IMR-90 (cell line): ENCODE results near the gene ROBO3. TPM values are rescaled to one million over a fixed set of nuclear protein-coding genes. Genes with fewer than 3 reads are reported as not detected.

ENCODE experiments used
- ATAC-seq: fragments of 200-7000 bp; cut with Tn5 transposase; 2 replicates; pipeline ENCODE4 v1.9.1; 2020; ENCODE audit warnings: low read depth, mild to moderate bottlenecking, moderate library complexity
- BruUV-seq: library from RNA; stranded (reverse); fragments of 400-500 nt; replicated peaks from 2 replicates; lab custom pipeline; 2021; lab: Mats Ljungman, UMichigan
- CTCF ChIA-PET: fragments of 300-600 bp; formaldehyde crosslinking; extraction: SDS; loops from one replicate; lab custom pipeline; 2021; ENCODE audit warnings: antibody characterized with exemption; lab: Yijun Ruan, JAX
- POLR2A ChIA-PET: fragments of 300-600 bp; sonication (Branson Sonifier 250); formaldehyde crosslinking; loops from one replicate; lab custom pipeline; 2022; ENCODE audit warnings: antibody characterized with exemption; ENCODE audit not compliant: unreplicated experiment; lab: Charles Lee
- DNase-seq: peaks from one replicate; pipeline ENCODE4 v3.0.0; 2013
- H2AFZ ChIP-seq: replicated peaks from 2 replicates; pipeline ENCODE3; 2013; ENCODE audit warnings: low read length, mild to moderate bottlenecking; ENCODE audit not compliant: poor library complexity
- H2AK5ac ChIP-seq: 2 replicates; pipeline ENCODE4 v1.6.1; 2013; ENCODE audit warnings: low read depth, low read length, inconsistent platforms
- H2AK9ac ChIP-seq: replicated peaks from 2 replicates; pipeline ENCODE3; 2013; ENCODE audit warnings: mild to moderate bottlenecking, low read depth, low read length, moderate library complexity; ENCODE audit not compliant: poor library complexity
- H2BK120ac ChIP-seq: 2 replicates; pipeline ENCODE4 v1.6.1; 2013; ENCODE audit warnings: low read depth, low read length, inconsistent platforms
- H2BK15ac ChIP-seq: 3 replicates; pipeline ENCODE4 v1.6.1; 2013; ENCODE audit warnings: low read depth, low read length, inconsistent platforms
- H2BK20ac ChIP-seq: 2 replicates; pipeline ENCODE4 v1.6.1; 2013; ENCODE audit warnings: low read depth, mild to moderate bottlenecking, inconsistent platforms, low read length, moderate library complexity
- H2BK5ac ChIP-seq: 2 replicates; pipeline ENCODE4 v1.6.1; 2013; ENCODE audit warnings: mild to moderate bottlenecking, low read depth, low read length, inconsistent platforms; ENCODE audit not compliant: poor library complexity, severe bottlenecking
- H3K14ac ChIP-seq: replicated peaks from 2 replicates; pipeline ENCODE4 v1.6.1; 2013; ENCODE audit warnings: low read depth, low read length, inconsistent platforms
- H3K18ac ChIP-seq: 2 replicates; pipeline ENCODE4 v1.6.1; 2013; ENCODE audit warnings: low read depth, low read length, control low read depth
- H3K23ac ChIP-seq: 2 replicates; pipeline ENCODE4 v1.6.1; 2013; ENCODE audit warnings: low read depth, low read length, inconsistent platforms
- H3K27ac ChIP-seq: 2 replicates; pipeline ENCODE4 v1.5.1; 2013; ENCODE audit warnings: mild to moderate bottlenecking, control low read depth, low read length; ENCODE audit not compliant: insufficient read depth
- H3K27me3 ChIP-seq: 2 replicates; pipeline ENCODE4 v1.6.1; 2013; ENCODE audit warnings: low read length; ENCODE audit not compliant: control insufficient read depth, insufficient read depth
- H3K36me3 ChIP-seq: 2 replicates; pipeline ENCODE4 v1.6.1; 2013; ENCODE audit warnings: low read length, mixed read lengths; ENCODE audit not compliant: control insufficient read depth, insufficient read depth
- H3K4ac ChIP-seq: 2 replicates; pipeline ENCODE4 v1.6.1; 2013; ENCODE audit warnings: low read depth, low read length, inconsistent platforms
- H3K4me1 ChIP-seq: 2 replicates; pipeline ENCODE4 v1.6.1; 2013; ENCODE audit warnings: low read length, mixed read lengths; ENCODE audit not compliant: control insufficient read depth, insufficient read depth
- H3K4me2 ChIP-seq: 2 replicates; pipeline ENCODE4 v1.6.1; 2013; ENCODE audit warnings: low read depth, mild to moderate bottlenecking, control low read depth, low read length, moderate library complexity
- H3K4me3 ChIP-seq: 2 replicates; pipeline ENCODE4 v1.5.1; 2013; ENCODE audit warnings: low read depth, mild to moderate bottlenecking, control low read depth, low read length, moderate library complexity; ENCODE audit not compliant: insufficient read depth
- H3K56ac ChIP-seq: 2 replicates; pipeline ENCODE4 v1.6.1; 2013; ENCODE audit warnings: low read length, inconsistent platforms; ENCODE audit not compliant: insufficient read depth; ENCODE audit errors: extremely low read depth
- H3K79me1 ChIP-seq, 2 experiments: 2 replicates each; pipeline ENCODE4 v1.6.1; 2013; ENCODE audit warnings: low read length in 2 of 2, inconsistent platforms in 1 of 2, low read depth in 1 of 2
- H3K9ac ChIP-seq: 2 replicates; pipeline ENCODE4 v1.6.1; 2013; ENCODE audit warnings: low read depth, low read length, control low read depth
- H3K9me1 ChIP-seq: 2 replicates; pipeline ENCODE4 v1.6.1; 2013; ENCODE audit warnings: low read length, inconsistent platforms; ENCODE audit not compliant: insufficient read depth
- H3K9me3 ChIP-seq: 2 replicates; pipeline ENCODE4 v1.6.1; 2013; ENCODE audit warnings: low read length; ENCODE audit not compliant: control insufficient read depth, insufficient read depth
- H4K20me1 ChIP-seq: 2 replicates; pipeline ENCODE4 v1.6.1; 2013; ENCODE audit warnings: low read length, inconsistent platforms; ENCODE audit not compliant: insufficient read depth
- H4K5ac ChIP-seq: 2 replicates; pipeline ENCODE4 v1.6.1; 2013; ENCODE audit warnings: mild to moderate bottlenecking, low read depth, low read length, control low read depth
- H4K8ac ChIP-seq, 2 experiments: 2 replicates each; pipeline ENCODE4 v1.6.1; 2013; ENCODE audit warnings: low read depth in 2 of 2, low read length in 2 of 2, control low read depth in 1 of 2, inconsistent platforms in 1 of 2
- H4K91ac ChIP-seq: 2 replicates; pipeline ENCODE4 v1.6.1; 2013; ENCODE audit warnings: low read depth, low read length, inconsistent platforms; ENCODE audit not compliant: insufficient read depth
- ELK1 ChIP-seq: fragments of 150-350 bp; IDR thresholded peaks from 2 replicates; pipeline ENCODE4 v1.6.1; 2016; ENCODE audit warnings: low read depth, mild to moderate bottlenecking, low read length, moderate library complexity, borderline replicate concordance
- RAD21 ChIP-seq: IDR thresholded peaks from 2 replicates; pipeline ENCODE4 v1.6.1; 2012; ENCODE audit warnings: low read length, improper control_type of control experiment
- WGBS, 2 experiments: methylation state at CpG; one replicate each; pipeline versions ENCODE4 v1.1.5 to v1.1.7; 2013; ENCODE audit warnings: missing lambda C conversion rate in 2 of 2; ENCODE audit not compliant: insufficient read length in 1 of 2; ENCODE audit errors: extremely low coverage in 2 of 2; 5-methylcytosine and 5-hydroxymethylcytosine counted together
- dilution Hi-C: fragments of 300-500 bp; cut with HindIII; formaldehyde crosslinking; loops from one replicate; pipeline ENCODE4 v1.14.3; 2018; ENCODE audit warnings: low sequenced_read_pairs; ENCODE audit not compliant: unreplicated experiment
- in situ Hi-C: fragments of 300-500 bp; cut with MboI; formaldehyde crosslinking; loops from 3 replicates; pipeline ENCODE4 v1.14.3; 2019; ENCODE audit warnings: low sequenced_read_pairs, inconsistent platforms, mixed read lengths
- intact Hi-C: fragments of 100-400 bp; cut with micrococcal nuclease; formaldehyde crosslinking; loops from 2 replicates; pipeline ENCODE4 v1.10.0; 2022
- polyA plus RNA-seq, 3 experiments: library from polyadenylated mRNA; depleted of rRNA; stranded (reverse); fragments of >200 nt; gene quantifications; 2 replicates each; pipeline ENCODE4 v1.2.3, GENCODE V29; 2012; ENCODE audit warnings: low replicate concordance in 1 of 3
- total RNA-seq: library from RNA; depleted of rRNA; stranded (reverse); fragments of >200 nt; gene quantifications from 2 replicates; pipeline ENCODE4 v1.2.3, GENCODE V29; 2012

Gene ROBO3
- total and polyA plus RNA-seq, 2 of the 4 experiments (the other 2 are of a cell fraction) = 12.0 to 54.1 TPM

- TF ChIP-seq RAD21 (no peak), ELK1 (no peak)
- no peak overlapping the region for H4K5ac ChIP-seq
- no peak overlapping the region; the same call in 1 of the 2 replicates for H2BK20ac ChIP-seq
- H3K27ac ChIP-seq = no peak overlapping the region
- no TSS peak for BruUV-seq
- no peak overlapping the region for H3K4ac ChIP-seq
- H2AFZ ChIP-seq = no peak overlapping the region
- DNase-seq = no peak
- H4K91ac ChIP-seq = no peak overlapping the region
- in situ Hi-C loops (no loop called here), intact Hi-C loops (loop anchor here (2.0 kb wide), 1 partner anchor 43 kb away; no protein-coding TSS in a partner anchor), dilution Hi-C loops (no loop called here)
- H3K4me3 ChIP-seq = no peak overlapping the region
- H3K23ac ChIP-seq = no peak overlapping the region
- ChIA-PET CTCF (interaction anchor here (0.9 to 1.0 kb wide), 2 partner anchors 31 to 54 kb away, joined by 3 read pairs; no protein-coding TSS in a partner anchor), POLR2A (interaction anchor here (0.6 to 1.0 kb wide), 2 partner anchors 22 to 239 kb away, joined by 3 read pairs; partner anchors contain the start of gene ROBO4)
- peak overlapping the region; percentile 51; the same call in 1 of the 2 replicates for H2AK5ac ChIP-seq
- no peaks in the 10 kb centered on the region for H3K9me3 ChIP-seq
- H4K8ac ChIP-seq = peak overlapping the region in 1 of 2 experiments; percentile 68; a peak in 1 of 4 replicates
- H3K36me3 ChIP-seq = no peaks in the 10 kb centered on the region
- WGBS, 2 experiments = no CpG with 5 or more reads among the region's 2 CpGs
- no peaks in the 10 kb centered on the region for H4K20me1 ChIP-seq
- peaks cover 0 to 3% of the 10 kb centered on the region in 2 experiments; a peak in 1 of 4 replicates for H3K79me1 ChIP-seq
- H3K18ac ChIP-seq = no peak overlapping the region
- no peak overlapping the region for H2BK5ac ChIP-seq
- H3K14ac ChIP-seq = no peak overlapping the region
- no peak overlapping the region for H3K56ac ChIP-seq
- H2BK15ac ChIP-seq = no peak overlapping the region; the same call in 2 of the 3 replicates
- no peak overlapping the region for H2BK120ac ChIP-seq
- H2AK9ac ChIP-seq = no peak overlapping the region
- H3K4me2 ChIP-seq = no peak overlapping the region
- H3K9me1 ChIP-seq = peaks cover 24% of the 10 kb centered on the region; the same call in 1 of the 2 replicates
- no peak overlapping the region for H3K9ac ChIP-seq
- no peaks in the 10 kb centered on the region for H3K27me3 ChIP-seq
- peaks cover 8% of the 10 kb centered on the region for H3K4me1 ChIP-seq
- no peak for ATAC-seq
Observed at GRCh38 chr11:124919898-124920297, 54.7 kb downstream of the ROBO3 start.
